ENCODE data around the gene LMO1. TPM values are rescaled to one million over a fixed set of nuclear protein-coding genes. Genes with fewer than 3 reads are reported as not detected.
A peak's percentile ranks its signal among the peaks of the same experiment; 100 is the strongest.

LMO1 gene
- total RNA-seq, 4 donors from 2014 or later: 0.50 TPM; not detected in 3

DNA sequence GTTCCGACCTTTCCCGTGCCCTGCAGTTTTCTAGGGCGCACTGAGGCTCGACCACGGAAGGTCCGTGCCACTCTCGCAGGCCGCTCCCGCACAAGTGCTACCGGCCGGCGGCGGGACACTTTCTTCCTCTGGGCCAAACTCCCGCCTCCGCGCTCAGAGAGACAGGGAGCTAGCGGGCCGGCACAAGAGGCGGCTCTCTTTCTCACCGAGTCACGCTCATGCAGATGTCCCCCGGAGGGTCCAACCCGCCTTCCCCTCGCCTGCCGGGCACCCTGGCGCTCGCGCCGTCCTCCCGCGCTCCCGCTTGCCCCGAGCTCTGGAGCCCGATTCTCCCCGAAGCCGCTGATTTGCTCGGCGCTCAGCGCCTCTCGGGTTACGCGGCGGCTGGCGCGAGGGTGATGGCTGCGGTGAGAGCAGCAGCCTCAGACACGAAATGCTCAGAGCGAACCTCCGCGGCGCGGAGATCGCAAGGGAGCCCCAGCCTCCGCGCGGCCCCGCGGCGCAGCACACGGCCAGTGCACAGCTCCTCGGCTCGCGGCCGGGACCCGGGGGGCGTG is 1.0 kb downstream of the LMO1 start:
- intact Hi-C loops (cut with DNase I): loop anchor here (1.0 to 10.0 kb wide), 2 partner anchors 37 to 258 kb away; no protein-coding TSS in a partner anchor
- H3K36me3 ChIP-seq: no peaks in the 10 kb centered on the region
- H3K9me3 ChIP-seq: no peaks in the 10 kb centered on the region
- WGBS: 2% methylated on average over 14 of the region's 66 CpGs
- peaks cover 18 to 38% (median 35%) of the 10 kb centered on the region in 4 donors for H3K4me1 ChIP-seq
- H3K27ac ChIP-seq (replicated peaks in 1 of 4): peak overlapping the region in 3 of 4 donors; percentile 27 to 60 (median 45)
- TF ChIP-seq, protein P1, sequence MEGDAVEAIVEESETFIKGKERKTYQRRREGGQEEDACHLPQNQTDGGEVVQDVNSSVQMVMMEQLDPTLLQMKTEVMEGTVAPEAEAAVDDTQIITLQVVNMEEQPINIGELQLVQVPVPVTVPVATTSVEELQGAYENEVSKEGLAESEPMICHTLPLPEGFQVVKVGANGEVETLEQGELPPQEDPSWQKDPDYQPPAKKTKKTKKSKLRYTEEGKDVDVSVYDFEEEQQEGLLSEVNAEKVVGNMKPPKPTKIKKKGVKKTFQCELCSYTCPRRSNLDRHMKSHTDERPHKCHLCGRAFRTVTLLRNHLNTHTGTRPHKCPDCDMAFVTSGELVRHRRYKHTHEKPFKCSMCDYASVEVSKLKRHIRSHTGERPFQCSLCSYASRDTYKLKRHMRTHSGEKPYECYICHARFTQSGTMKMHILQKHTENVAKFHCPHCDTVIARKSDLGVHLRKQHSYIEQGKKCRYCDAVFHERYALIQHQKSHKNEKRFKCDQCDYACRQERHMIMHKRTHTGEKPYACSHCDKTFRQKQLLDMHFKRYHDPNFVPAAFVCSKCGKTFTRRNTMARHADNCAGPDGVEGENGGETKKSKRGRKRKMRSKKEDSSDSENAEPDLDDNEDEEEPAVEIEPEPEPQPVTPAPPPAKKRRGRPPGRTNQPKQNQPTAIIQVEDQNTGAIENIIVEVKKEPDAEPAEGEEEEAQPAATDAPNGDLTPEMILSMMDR (IDR thresholded peaks at IDR 0.05): no peak
- TF ChIP-seq POLR2A (IDR thresholded peaks at IDR 0.05; ENCODE audit: low read depth) (no peak), POLR2AphosphoS5 (IDR thresholded peaks at IDR 0.05) (no peak), EP300 (IDR thresholded peaks at IDR 0.05) (no peak)
- H3K4me3 ChIP-seq: peak overlapping the region; percentile 61 to 72 (median 64)
- H3K27me3 ChIP-seq: peaks cover 0 to 56% (median 16%) of the 10 kb centered on the region in 4 donors
- DNase-seq (ENCODE audit: extremely low spot score): no peak

DNA sequence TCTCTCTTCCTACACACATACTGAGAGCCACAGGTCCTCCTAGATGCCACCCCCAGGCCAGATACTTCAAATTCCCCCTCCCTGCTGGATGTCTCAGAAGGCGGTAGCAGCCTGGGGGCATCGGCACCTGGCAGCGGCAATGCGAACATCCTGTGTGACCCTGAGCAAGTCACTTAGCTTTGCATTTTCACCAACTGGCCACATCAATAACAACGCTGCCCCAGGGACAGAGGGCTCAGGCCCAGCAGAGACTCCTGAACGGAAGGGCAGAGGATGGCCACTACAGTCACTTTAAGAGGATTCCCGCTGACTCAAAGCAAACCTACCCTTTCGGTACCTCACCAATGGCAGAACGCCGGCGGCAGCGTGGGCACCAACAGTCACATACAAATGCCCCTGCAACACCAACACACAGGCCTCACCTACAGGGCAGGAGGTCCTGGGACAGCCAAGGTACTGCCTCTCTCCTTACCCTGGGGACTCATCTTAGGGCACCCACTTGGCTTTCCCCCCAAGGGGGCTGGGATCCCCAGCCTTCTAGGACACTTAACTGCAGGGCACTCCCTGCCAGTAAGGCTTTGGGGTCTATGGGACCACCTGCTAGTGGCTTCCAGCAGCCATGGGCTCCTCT is 1.6 kb downstream of the LMO1 start:
- Histone ChIP-seq H3K4me1 (peaks cover 18 to 37% (median 33%) of the 10 kb centered on the region in 4 donors), H3K27me3 (peaks cover 0 to 50% (median 13%) of the 10 kb centered on the region in 4 donors), H3K36me3 (no peaks in the 10 kb centered on the region), H3K27ac (replicated peaks in 1 of 4) (peak overlapping the region in 2 of 4 donors; percentile 45 to 60), H3K4me3 (peak overlapping the region; percentile 61 to 72 (median 64)), H3K9me3 (no peaks in the 10 kb centered on the region)
- intact Hi-C loops (cut with DNase I): loop anchor here (10.0 kb wide), 1 partner anchor 257 kb away; no protein-coding TSS in a partner anchor
- DNase-seq (ENCODE audit: extremely low spot score): no peak
- TF ChIP-seq EP300 (IDR thresholded peaks at IDR 0.05): no peak
- TF ChIP-seq, protein P1 (IDR thresholded peaks at IDR 0.05): no peak
- no peak for TF ChIP-seq POLR2A (IDR thresholded peaks at IDR 0.05; ENCODE audit: low read depth)
- no peak for TF ChIP-seq POLR2AphosphoS5 (IDR thresholded peaks at IDR 0.05)
- WGBS: 81% methylated on average over 12 of the region's 12 CpGs

DNA sequence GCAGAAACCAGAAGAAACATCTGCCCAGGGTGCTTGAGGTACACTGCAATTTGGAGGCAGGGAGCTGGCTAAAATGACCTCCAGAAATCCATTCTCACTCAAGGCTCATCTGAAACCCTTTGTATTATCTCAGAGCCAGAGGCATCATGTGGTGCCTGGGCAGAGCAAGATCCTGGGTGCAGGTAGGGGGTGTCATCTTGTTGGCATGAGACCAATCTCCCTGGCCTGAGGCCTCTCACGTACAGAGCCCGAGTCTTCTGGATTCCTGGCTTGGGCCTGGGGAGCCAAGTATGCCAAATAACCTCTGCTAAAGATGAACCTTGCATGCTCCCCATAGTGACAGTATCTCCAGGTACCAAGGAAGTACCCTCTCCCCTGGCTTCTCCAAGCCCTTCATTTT is 2.4 kb downstream of the LMO1 start:
- Histone ChIP-seq H3K27me3 (peaks cover 0 to 43% (median 7%) of the 10 kb centered on the region in 4 donors), H3K27ac (replicated peaks in 1 of 4) (no peak overlapping the region), H3K4me1 (peaks cover 18 to 37% (median 33%) of the 10 kb centered on the region in 4 donors), H3K4me3 (no peak overlapping the region), H3K9me3 (no peaks in the 10 kb centered on the region), H3K36me3 (no peaks in the 10 kb centered on the region)
- TF ChIP-seq EP300 (IDR thresholded peaks at IDR 0.05): no peak
- no peak for TF ChIP-seq POLR2A (IDR thresholded peaks at IDR 0.05; ENCODE audit: low read depth)
- TF ChIP-seq, protein P1 (IDR thresholded peaks at IDR 0.05): no peak
- TF ChIP-seq POLR2AphosphoS5 (IDR thresholded peaks at IDR 0.05): no peak
- DNase-seq (ENCODE audit: extremely low spot score): no peak
- intact Hi-C loops (cut with DNase I): loop anchor here (10.0 kb wide), 1 partner anchor 256 kb away; no protein-coding TSS in a partner anchor
- WGBS: 80% methylated on average over 2 of the region's 2 CpGs

DNA sequence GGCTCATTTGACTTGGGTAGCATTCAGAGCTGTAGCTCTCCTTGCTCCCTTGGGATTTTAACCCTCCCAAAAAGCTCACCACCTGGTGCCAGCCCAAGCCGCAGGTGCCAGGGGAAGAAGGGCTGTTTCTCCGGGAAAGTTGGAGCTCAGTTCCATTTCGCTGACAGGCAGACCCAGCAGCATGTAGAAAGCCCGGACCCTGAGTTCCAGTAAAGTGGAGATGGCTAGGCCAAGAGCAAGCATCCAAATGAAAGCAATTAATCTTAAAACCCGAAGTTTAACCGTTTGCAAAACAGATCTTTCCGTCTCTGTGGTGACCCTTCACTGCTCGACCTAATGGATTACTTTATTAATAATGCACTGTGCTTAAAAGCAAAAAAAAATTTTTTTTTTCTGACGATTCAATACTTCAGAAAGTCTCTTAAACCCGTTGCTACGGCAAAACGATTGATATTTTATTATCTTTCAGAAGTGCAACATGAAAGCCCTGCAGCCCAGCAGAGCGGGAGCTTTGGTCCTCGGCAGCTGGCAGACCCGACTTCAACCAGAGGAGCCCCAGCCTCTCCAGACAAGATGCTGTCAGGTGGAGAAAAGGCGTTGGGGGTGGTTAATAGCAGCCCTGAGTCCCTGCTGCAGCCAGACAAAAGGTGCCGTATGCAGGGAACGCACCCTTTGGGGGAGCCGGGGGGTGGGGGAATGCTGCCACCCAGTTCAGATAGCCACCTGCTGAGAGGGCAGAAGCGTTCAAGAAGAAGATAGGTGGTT is 3.3 kb downstream of the LMO1 start:
- WGBS: 89% methylated on average over 20 of the region's 20 CpGs
- peaks cover 18 to 37% (median 33%) of the 10 kb centered on the region in 4 donors for H3K4me1 ChIP-seq
- TF ChIP-seq EP300 (IDR thresholded peaks at IDR 0.05) (no peak), POLR2AphosphoS5 (IDR thresholded peaks at IDR 0.05) (no peak), POLR2A (IDR thresholded peaks at IDR 0.05; ENCODE audit: low read depth) (no peak)
- TF ChIP-seq, protein P1 (IDR thresholded peaks at IDR 0.05): no peak

More for the DNA sequence above, 3.3 kb downstream of the LMO1 start:
- H3K36me3 ChIP-seq: no peaks in the 10 kb centered on the region
- H3K4me3 ChIP-seq: no peak overlapping the region
- intact Hi-C loops (cut with DNase I): loop anchor here (10.0 kb wide), 1 partner anchor 256 kb away; no protein-coding TSS in a partner anchor
- no peak for DNase-seq (ENCODE audit: extremely low spot score)
- H3K9me3 ChIP-seq: no peaks in the 10 kb centered on the region
- H3K27ac ChIP-seq (replicated peaks in 1 of 4): no peak overlapping the region
- H3K27me3 ChIP-seq: peaks cover 0 to 34% (median 0%) of the 10 kb centered on the region in 4 donors

Data from esophagus muscularis mucosa (tissue), 4 donors.